Urothelium cell line (cell line): ENCODE data around the gene ZSWIM4.
"Not testable (repeated sequence)": the region's sequence is repeated elsewhere in the genome, so short reads cannot be mapped to it uniquely, and the experiment has no call there.

Source experiments
- DNase-seq: peaks from one replicate; pipeline ENCODE4 v3.0.0; 2011; ENCODE audit warnings: low spot score, mixed read lengths
- FAIRE-seq: peaks from 2 replicates; lab custom pipeline; 2011; peaks lifted over from hg19 to GRCh38; lab: Jason Lieb, UNC

Gene ZSWIM4

DNA sequence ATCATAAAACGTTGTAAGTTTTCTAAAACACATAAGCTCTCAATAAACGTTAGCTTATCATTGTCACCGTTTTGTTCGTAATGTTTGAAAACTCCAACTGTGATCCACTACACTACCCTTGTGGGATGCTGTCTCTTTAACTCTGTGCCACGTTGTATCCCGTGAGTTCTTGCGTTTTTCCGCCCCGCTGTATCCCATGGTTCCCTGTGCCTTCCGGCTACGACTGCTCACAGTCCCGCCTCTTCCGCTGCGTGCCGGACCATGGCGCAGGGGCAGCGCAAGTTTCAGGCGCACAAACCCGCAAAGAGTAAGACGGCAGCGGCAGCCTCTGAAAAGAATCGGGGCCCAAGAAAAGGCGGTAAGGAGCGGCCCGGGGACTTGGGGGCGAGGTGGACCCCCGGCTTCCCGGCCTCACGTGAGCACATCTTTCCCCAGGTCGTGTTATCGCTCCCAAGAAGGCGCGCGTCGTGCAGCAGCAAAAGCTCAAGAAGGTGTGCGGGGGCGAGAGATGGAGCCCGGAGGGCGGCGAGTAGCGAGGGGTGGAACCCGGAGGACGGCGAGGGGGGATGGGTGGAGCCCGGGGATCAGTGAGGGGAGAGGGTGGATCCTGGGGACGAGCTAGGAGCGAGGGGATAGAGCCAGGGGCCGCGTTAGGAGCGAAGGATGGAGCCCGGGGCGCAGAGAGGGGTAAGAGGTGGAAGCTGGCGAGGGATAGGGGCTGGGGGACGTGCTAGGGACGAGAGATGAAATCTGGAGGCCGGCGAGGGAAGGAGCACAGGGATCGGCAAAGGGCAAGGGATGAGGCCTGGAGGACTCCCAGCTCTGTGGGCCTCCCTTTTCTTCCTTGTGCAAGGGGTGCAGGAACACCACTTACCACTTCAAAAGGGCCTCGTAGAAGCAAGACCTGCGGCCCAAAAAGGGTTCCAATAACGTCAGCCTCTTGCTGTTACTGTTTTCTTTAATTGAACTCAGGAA lies 20.7 kb upstream of the ZSWIM4 start, which contains the start of gene C19orf53:
C19orf53 (plus strand) TSS at position 240 of the 975 bp plus-strand sequence; CDS start at position 262, 22 bp downstream.
- DNase-seq (peak; percentile 84), FAIRE-seq (no peak)

DNA sequence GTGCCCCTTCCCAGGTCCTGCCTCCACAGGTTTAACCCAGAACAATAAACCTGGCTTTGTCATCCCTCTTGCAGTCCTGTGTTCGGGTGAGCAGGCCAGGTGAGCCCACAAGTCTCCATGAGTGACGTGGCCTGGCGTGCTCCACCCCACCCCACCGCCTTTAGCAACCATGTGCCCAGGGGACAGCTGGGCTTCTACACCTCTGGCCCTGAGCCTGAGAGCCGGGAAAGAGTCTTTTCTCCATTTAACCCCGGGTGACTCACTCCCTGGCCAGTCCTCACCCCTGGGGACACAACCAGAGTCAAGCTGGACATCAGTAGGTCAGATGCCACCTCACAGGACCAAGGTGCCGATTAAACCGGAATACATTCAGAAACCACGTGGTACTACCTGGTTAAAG lies 16.8 kb upstream of the ZSWIM4 start:
- DNase-seq (no peak), FAIRE-seq (no peak)

DNA sequence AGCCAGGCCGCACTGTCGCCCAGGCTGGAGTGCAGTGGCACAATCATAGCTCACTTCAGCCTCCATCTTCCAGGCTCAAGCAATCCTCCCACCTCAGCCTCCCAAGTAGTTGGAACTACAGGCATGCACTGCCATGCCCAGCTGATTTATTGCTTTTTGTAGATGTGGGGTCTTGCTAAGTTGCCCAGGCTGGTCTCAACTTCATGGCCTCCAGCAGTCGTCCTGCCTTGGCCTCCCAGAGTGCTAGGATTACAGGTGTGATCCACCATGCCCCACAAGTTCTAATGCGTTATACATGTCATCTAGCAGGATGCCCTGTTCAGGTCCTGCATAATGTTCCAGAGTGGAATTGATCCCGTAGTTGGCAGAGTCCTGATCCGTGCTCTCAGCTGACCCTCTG lies 16.4 kb upstream of the ZSWIM4 start:
- no peak for DNase-seq
- no peak for FAIRE-seq

DNA sequence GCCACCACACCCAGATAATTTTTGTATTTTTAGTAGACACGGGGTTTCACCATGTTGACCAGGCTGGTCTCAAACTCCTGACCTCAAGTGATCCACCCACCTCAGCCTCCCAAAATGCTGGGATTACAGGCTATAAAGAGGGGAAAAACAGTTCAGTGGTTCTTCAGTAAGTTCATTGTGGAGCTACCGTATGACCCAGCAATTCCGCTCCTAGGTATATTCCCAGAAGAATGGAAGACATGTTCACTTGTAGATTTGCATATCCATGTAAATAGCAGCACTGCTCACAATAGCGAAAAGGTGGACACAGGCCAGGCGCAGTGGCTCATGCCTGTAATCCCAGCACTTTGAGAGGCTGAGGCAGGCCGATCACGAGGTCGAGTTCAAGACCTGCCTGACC lies 15.4 kb upstream of the ZSWIM4 start:
- DNase-seq, FAIRE-seq: not testable (repeated sequence)

DNA sequence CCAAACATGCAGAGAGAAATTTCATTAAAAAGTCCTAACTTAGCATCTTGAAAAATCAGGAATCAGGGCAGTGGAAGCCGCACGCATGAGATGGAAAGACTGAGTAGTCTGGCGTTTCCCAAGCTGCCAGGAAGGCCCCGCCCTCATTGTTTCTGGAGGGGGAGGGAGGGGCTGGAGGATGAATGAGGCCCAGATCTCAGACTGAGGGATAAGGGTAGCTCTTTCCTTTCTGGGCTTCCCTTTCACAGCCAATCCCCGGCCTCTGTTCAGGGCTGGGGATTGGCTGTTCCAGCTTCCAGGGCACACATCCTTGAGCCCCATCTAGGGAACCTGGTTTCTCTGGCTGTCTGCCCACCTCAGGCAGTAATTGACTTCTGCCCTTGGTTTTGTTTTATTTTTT lies 13.7 kb upstream of the ZSWIM4 start:
- DNase-seq (peak; percentile 76), FAIRE-seq (no peak)

DNA sequence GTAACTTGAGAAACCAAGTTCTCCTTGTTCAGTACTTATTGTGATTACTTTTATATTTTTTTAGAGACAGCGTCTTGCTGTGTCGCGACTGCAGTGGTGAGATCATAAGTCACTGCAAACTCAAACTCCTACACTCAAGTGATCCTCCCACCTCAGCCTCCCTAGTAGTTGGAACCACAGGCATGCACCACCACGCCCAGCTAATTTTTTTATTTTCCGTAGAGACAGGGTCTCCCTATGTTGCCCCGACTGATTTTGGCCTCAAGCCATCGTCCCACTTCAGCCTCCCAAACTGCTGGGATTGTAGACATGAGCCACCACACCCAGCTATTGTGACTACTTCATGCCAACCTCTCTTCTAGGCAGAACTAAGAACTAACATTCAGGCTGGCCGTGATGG lies 12.7 kb upstream of the ZSWIM4 start:
- FAIRE-seq (no peak), DNase-seq (no peak)

DNA sequence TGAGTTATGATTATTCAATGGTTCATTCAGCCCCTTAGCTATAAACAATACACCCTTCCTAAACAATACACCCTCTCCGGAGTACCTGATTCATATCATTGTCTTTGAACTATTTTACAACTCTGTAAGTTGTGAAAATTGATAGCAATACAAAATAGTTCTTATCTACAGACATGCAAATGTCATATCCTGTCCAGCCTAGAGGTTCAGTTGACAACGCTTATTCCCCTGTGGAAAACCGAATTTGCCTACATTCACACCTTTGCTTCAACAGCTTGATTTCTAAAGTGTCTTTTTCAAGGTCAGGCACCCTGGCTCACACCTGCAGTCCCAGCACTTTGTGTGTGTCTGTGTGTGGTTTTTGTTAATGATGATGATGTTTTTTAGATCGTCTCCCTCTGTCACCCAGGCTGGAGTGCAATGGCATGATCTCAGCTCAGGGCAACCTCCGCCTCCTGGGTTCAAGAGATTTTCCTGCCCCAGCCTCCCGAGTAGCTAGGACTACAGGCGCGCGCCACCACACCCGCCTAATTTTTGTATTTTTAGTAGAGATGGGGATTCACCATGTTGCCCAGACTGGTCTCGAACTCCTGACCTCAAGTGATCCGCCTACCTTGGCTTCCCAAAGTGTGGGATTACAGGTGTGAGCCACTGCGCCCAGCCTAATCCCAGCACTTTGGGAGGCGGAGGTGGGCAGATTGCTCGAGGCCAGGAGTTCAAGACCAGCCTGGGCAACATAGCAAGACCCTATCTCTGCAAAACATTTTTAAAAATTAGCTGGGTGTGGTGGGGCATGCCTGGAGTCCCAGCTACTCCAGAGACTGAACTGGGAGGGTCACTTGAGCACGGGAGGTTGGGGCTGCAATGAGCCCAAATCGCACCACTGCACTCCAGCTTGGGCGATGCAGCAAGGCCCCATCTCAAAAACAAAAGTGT lies 11.4 kb upstream of the ZSWIM4 start:
- no peak for FAIRE-seq
- DNase-seq, result no peak

DNA sequence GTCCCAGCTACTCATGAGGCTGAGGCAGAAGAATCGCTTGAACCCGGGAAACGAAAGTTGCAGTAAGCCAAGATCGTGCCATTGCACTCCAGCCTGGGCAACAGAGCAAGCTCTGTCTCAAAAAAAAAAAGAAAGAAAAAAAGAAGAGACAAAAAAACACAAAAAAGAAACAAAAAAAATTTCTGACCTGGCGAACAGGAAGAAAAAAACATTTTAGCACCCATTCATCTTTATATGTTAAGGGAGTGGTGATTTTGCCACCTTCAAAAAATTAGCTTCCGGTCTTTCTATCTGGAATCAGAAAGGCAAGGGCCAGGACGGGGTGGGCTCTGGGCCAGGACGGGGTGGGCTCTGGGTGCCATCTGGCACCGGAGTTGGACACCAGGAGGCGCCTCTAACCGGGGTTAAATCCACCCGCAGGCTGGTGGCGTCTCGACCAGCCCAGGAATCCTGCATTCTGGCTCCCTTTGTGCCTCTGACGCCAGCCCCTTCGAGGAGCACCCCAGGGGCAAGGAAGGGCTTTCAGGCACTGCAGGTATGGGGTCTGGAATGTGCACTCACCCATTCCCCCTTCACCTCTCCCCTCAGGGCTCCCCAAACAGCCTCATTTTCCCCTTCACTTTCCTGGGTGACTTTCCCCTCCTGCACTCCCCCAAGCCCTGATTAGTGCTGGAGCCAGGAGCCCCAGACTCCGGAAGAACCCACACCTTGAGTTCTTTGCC lies 10.4 kb upstream of the ZSWIM4 start:
- FAIRE-seq, result no peak
- no peak for DNase-seq

DNA sequence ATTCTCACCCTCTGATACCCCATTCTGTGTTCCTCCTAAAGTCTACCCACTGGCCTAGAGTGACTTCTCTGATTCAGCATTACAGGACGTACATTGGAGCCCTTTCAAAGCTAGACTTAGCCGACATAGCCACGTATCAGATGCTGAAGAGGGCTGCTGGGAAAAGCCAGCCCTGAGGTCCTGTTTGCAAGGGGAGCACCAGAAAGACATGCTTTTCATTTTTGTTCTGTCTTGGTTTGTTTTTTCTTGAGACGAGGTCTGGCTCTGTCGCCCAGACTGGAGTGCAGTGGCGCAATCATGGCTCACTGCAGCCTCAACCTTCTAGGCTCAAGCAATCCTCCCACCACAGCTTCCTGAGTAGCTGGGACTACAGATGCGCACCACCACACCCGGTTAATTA lies 6.3 kb upstream of the ZSWIM4 start:
- DNase-seq (no peak), FAIRE-seq (no peak)

DNA sequence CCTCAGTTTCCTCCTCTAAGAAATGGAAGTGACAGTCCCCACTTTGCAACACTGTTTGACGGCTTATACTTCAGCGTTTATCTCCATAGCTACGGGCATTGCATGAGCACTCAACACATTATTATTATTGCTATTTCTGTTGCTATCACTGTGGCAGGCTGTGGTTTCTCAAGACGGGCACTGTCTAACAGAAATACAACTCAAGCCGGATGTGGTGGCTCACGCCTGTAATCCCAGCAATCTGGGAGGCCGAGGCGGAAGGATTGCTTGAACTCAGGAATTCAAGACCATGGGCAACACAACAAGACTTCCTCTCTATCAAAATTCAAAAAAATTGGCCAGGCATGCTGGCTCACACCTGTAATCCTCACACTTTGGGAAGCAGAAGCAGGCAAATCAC lies 4.9 kb upstream of the ZSWIM4 start:
- FAIRE-seq (no peak), DNase-seq (no peak)

DNA sequence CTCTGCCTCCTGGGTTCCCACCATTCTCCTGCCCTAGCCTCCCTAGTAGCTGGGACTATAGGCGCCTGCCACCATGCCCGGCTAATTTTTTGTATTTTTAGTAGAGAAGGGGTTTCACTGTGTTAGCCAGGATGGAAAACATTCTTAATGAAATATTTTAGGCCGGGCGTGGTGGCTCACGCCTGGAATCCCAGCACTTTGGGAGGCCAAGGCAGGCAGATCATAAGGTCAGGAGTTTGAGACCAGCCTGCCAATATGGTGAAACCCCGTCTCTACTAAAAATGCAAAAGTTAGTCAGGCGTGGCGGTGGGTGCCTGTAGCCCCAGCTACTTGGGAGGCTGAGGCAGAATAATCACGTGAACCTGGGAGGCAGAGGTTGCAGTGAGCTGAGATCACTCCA lies 1.9 kb upstream of the ZSWIM4 start:
- FAIRE-seq, DNase-seq: not testable (repeated sequence)

DNA sequence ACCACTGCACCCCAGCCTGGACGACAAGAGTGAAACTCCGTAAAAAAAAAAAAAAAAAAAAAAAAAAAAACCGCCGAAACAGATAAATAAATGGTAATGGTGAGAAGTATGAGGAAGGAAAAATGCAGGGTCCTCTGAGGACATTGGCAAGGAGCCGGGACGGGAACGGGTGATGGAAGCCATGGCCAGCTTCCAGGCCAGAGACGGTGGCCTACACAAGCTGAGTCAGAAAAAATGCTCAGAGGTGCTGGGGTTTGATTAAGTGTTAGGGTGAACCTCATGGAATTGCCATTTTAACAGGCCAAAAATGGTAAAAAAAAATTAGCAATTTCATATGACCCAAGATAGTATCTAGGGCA lies 866 bp upstream of the ZSWIM4 start:
- peak; percentile 30 for DNase-seq

DNA sequence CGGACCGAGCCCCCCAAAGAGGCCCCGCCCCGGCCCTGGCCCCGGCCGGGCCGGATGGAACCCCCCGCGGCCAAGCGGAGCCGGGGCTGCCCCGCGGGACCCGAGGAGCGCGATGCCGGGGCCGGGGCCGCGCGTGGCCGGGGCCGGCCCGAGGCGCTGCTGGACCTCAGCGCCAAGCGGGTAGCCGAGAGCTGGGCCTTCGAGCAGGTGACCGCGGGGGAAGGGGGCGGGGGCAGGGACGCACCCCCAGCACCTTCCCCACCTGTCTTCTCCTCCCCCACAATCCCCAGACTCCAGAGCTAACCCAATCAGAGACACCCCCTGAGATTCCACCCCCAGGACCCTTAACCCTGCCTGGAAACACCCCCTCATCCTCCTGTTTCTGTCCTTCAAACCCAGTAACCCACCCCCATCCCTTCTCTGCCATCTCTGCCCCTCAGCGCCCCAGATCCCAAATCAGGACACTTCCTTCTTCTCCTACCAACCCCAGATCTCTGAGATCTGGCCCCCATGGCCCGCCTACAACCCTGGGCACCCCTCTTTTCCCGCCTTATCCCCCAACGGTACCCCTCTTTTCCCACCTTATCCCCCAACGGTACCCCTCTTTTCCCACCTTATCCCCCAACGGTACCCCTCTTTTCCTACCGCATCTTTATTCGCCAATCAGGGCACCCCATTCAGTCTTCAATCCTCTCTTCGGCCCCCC lies 505 bp downstream of the ZSWIM4 start:
- DNase-seq (no peak), FAIRE-seq (no peak)

More for the DNA sequence above, 866 bp upstream of the ZSWIM4 start:
- no peak for FAIRE-seq

DNA sequence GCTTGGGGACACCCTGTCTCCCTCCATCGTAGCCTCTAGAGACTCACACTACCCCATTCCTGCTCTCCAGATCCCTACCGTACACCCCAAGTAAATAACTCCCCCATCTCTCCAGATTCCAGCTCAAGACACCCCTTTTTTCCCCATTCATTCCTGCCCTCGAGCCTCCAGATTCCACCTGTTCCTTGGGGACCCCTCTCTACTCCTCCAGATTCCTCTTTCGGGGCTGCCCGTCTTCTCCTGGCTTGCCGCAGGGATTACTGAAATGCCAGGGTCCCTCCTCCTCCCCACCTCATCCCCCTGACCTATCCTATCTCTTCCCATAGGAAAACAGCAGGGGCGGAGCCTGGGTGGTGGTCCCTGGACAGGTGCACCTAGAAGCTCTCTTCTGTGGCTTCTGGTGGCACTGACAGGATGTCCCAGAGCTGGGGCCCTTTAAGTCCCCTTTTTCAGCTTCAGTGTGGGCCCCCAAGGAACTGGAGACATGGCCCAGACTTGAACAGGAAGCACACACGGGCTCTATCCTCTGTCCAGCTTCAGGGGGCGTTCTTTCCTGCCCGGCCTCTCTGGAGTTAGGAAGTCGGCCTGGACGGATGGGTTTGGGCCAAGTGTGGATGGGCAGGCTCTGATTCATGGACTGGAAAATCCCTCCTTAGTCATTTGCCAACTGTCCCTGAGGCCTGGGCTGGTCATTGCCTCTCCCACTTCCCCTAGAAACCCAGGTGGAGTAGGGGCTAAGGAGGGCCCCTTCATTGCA lies 1.2 kb downstream of the ZSWIM4 start:
- peak; percentile 48 for DNase-seq
- FAIRE-seq, result no peak

DNA sequence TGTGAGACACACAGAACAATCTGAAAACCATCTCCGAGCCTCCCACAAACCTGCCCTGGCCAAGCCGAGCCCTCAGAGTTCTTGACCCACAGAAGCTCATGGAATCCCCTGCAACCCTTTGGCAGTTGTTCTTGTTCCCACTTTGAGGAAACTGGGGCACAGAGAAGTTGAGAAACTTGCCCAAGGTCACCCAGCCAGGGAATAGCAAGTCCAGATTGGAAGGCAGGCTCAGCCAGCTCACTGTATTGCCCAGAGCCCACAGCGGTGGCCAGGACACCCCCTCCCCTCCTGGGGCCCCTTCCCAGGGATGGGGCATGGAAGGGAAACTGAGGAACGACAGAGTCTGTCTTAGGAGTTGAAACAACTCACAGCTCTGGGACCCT lies 1.8 kb downstream of the ZSWIM4 start:
- FAIRE-seq, result no peak
- DNase-seq, result no peak

DNA sequence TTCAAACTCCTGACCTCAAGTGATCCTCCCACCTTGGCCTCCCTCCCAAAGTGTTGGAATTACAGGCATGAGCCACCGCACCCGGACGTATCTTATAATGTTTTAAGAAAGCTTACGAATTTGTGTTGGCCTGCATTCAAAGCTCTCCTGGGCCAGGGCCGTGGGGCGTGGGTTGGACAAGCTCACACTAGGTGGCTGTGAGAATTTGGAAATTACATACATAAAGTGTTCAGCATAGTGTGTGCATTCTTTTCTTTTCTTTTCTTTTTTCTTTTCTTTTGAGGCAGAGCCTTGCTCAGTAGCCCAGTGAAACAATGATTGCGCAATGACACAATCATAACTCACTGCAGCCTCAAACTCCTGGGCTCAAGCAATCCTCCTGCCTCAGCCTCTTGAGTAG lies 2.6 kb downstream of the ZSWIM4 start:
- no peak for DNase-seq
- FAIRE-seq, result no peak

DNA sequence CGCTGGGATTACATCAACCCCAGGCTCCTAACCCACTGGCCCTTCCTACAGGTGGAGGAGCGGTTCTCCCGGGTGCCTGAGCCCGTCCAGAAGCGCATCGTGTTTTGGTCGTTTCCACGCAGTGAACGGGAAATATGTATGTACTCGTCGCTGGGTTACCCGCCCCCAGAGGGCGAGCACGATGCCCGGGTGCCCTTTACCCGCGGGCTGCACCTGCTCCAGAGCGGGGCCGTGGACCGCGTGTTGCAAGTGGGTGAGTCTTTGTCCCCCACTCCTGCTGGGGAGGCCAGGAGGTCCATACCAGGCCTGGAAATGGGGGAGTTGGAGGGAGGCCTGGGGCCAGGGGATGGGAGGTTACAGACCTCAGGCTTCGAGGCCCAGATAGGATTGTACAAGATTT lies 4.4 kb downstream of the ZSWIM4 start:
- FAIRE-seq, result no peak
- no peak for DNase-seq

DNA sequence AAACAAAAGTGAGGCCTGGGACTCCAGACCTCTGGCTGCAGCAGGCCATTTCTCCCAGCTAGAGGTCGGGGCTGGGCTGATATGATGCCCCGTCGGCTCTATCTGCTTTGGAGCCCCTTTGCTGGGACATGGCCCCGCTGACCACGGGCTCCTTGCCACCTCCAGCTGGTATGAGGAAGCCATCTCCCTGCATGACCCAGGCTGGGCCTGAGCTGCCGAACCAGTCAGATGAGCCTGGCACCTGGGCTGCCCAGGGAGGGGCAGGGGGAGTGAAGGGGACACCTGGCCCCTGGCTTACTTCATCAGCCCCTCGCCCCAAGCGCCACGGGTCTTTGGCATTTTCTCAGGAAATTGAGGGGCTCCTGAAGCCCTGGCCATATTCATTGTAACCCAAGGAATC lies 7.8 kb downstream of the ZSWIM4 start:
- no peak for FAIRE-seq

DNA sequence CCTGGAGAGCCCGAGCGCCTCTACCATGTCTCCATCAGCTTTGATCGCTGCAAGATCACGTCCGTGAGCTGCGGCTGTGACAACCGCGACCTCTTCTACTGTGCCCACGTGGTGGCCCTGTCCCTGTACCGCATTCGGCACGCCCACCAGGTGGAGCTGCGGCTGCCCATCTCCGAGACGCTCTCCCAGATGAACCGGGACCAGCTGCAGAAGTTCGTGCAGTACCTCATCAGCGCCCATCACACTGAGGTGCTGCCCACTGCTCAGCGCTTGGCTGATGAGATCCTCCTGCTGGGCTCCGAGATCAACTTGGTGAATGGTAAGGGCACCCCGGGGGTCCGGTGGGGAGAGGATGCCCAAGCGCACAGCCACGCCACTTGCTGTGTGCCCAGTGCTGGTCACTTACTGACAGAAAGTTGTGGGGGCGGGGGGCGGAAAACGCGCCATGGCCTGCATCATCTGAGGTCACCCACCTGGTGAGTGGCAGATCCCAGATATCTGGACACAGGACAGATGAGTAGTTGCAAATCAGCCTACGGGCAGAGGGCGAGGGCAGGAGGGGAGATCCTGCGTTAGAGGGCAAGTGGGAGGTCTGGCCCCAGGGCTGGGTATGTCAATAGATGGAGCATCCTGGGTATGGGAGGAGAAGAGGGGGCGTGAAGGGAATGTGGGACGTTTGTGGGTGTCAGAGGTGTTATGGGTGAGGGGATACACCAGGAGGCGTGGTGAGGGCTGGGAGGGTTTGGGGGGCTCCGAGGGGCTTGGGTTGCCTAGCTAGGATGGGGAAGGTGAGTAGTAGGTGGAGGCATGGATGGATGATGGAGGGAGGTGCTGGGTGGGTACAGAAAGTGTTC lies 9.8 kb downstream of the ZSWIM4 start:
- FAIRE-seq, result no peak
- no peak for DNase-seq

More for the DNA sequence above, 7.8 kb downstream of the ZSWIM4 start:
- DNase-seq, result no peak
